Measurements from ENCODE around the gene LILRB2. TPM values are rescaled to one million over a fixed set of nuclear protein-coding genes. Genes with fewer than 3 reads are reported as not detected.

LILRB2 gene
- total and polyA plus RNA-seq, 2 donors (not counting 3 experiments of a cell fraction or from before 2014, with no cell fraction given), result not detected

DNA sequence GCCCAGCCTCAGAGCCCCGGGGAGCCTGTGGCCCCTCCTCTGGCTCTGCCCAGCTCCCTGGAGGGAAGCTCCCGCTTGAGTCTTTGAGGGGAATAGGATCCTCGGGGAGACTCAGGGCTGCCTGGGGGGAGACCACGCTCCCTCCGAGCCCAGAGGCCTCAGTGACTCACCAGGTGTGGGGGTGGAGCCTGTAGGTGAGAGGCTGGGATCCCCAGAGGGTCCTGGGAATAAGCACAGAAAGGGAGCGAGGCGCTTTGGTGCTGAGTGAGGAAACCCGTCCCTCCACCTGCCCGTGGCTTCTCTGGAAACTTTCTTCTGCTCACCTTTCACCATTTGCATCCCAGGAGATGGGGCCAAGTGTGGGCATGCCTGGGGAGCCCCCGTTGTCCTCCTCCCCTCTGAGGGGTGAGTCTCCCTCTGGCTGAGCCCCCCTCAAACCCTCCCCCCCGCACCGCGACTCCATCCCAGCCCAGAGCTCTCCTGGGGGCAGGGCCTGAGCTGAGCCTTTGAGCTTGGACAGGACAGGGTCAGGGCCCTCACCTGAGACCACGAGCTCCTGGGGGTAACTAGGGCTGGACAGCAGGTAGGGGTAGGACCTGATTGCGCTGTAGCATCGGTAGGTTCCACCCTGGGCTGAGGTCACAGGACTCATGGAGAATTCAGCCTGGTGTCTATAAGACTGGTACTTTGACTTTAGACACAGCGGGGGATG lies 26.6 kb downstream of the LILRB2 start:
- Histone ChIP-seq H3K4me1 (ENCODE audit: control insufficient read depth, extremely low read depth, insufficient read depth, low read length) (peaks cover 4% of the 10 kb centered on the region), H3K9ac (replicated peaks; ENCODE audit: extremely low read depth, insufficient read depth, low read length) (no peak overlapping the region), H3K4me2 (ENCODE audit: insufficient read depth, low read length) (no peak overlapping the region), H3K79me2 (ENCODE audit: control insufficient read depth, insufficient read depth, low read length) (no peaks in the 10 kb centered on the region), H3K9me3 (replicated peaks; ENCODE audit: control insufficient read depth, insufficient read depth, low read length) (no peaks in the 10 kb centered on the region), H3K27ac (ENCODE audit: insufficient read depth, low read depth, low read length) (no peak overlapping the region), H4K20me1 (replicated peaks; ENCODE audit: control insufficient read depth, extremely low read depth, insufficient read depth, low read length) (no peaks in the 10 kb centered on the region), H3K4me3 (replicated peaks in 1 of 3; ENCODE audit: insufficient read depth in 1 of 3, low read depth in 1 of 3, low read length in 3 of 3) (no peak overlapping the region), H3K36me3 (ENCODE audit: control insufficient read depth in 2 of 2, extremely low read depth in 1 of 2, insufficient read depth in 2 of 2, low read length in 2 of 2) (no peaks in the 10 kb centered on the region), H2AFZ (ENCODE audit: low read depth, low read length) (no peak overlapping the region), H3K27me3 (ENCODE audit: control insufficient read depth in 2 of 2, insufficient read depth in 2 of 2, low read length in 2 of 2) (peaks cover 0 to 2% of the 10 kb centered on the region in 2 experiments), H3K9me1 (replicated peaks; ENCODE audit: control insufficient read depth, extremely low read depth, insufficient read depth, low read length) (no peaks in the 10 kb centered on the region)
- BruUV-seq (replicated peaks), result no TSS peak
- POLR2A ChIA-PET, result no interaction called here
- intact Hi-C loops (cut with micrococcal nuclease), result no loop called here
- dilution Hi-C loops (cut with MboI; ENCODE audit: extremely low pct_ligation_motif_present, low sequenced_read_pairs), result no loop called here
- DNase-seq (ENCODE audit: low read depth, low spot score) (no peak), FAIRE-seq (no peak)
- TF ChIP-seq MYC (IDR thresholded peaks at IDR 0.05; ENCODE audit: low read depth, low read length) (no peak), EZH2 (IDR thresholded peaks at IDR 0.05; ENCODE audit: borderline replicate concordance, low read depth, low read length, severe bottlenecking) (no peak), JUN (IDR thresholded peaks at IDR 0.05; ENCODE audit: borderline replicate concordance, insufficient read depth, insufficient read length, low read depth) (no peak), GATA2 (IDR thresholded peaks at IDR 0.05; ENCODE audit: insufficient read depth, insufficient read length, low read depth, low read length) (no peak), POLR2AphosphoS5 (IDR thresholded peaks at IDR 0.05; ENCODE audit: insufficient read depth, low read depth, low read length) (no peak), FOS (IDR thresholded peaks at IDR 0.05; ENCODE audit: borderline replicate concordance, insufficient read depth, low read length) (no peak), POLR2A (IDR thresholded peaks at IDR 0.05; ENCODE audit: low read depth, low read length) (no peak)
- TF ChIP-seq, protein P1, sequence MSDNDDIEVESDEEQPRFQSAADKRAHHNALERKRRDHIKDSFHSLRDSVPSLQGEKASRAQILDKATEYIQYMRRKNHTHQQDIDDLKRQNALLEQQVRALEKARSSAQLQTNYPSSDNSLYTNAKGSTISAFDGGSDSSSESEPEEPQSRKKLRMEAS (IDR thresholded peaks at IDR 0.05; ENCODE audit: insufficient read depth, insufficient read length), result no peak
- TF ChIP-seq, protein P2, sequence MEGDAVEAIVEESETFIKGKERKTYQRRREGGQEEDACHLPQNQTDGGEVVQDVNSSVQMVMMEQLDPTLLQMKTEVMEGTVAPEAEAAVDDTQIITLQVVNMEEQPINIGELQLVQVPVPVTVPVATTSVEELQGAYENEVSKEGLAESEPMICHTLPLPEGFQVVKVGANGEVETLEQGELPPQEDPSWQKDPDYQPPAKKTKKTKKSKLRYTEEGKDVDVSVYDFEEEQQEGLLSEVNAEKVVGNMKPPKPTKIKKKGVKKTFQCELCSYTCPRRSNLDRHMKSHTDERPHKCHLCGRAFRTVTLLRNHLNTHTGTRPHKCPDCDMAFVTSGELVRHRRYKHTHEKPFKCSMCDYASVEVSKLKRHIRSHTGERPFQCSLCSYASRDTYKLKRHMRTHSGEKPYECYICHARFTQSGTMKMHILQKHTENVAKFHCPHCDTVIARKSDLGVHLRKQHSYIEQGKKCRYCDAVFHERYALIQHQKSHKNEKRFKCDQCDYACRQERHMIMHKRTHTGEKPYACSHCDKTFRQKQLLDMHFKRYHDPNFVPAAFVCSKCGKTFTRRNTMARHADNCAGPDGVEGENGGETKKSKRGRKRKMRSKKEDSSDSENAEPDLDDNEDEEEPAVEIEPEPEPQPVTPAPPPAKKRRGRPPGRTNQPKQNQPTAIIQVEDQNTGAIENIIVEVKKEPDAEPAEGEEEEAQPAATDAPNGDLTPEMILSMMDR (IDR thresholded peaks at IDR 0.05; ENCODE audit: extremely low read depth in 1 of 2, insufficient read depth in 1 of 2, low read depth in 1 of 2, low read length in 2 of 2), result no peak
- CTCF ChIA-PET, result interaction anchor here (2.5 kb wide), 1 partner anchor 11 kb away, joined by 15 read pairs; no protein-coding TSS in a partner anchor

Data from endothelial cell of umbilical vein (primary cell).